K562 (cell line): ENCODE data around the gene HIVEP3. TPM values are rescaled to one million over a fixed set of nuclear protein-coding genes. Genes with fewer than 3 reads are reported as not detected.

ENCODE experiments used
- ATAC-seq: fragments of 200-7000 bp; cut with Tn5 transposase; 3 replicates; pipeline ENCODE4 v1.9.1; 2020; ENCODE audit warnings: moderate library complexity
- BruUV-seq: library from RNA; stranded (reverse); fragments of 400-500 nt; replicated peaks from 2 replicates; lab custom pipeline; 2021; lab: Mats Ljungman, UMichigan
- CTCF ChIA-PET: fragments of 300-600 bp; formaldehyde crosslinking; extraction: SDS; loops from one replicate; lab custom pipeline; 2021; ENCODE audit warnings: low intra/inter-chr PET ratio; lab: Yijun Ruan, JAX
- POLR2A ChIA-PET: fragments of 300-600, 350-650 bp; sonication (Branson Sonifier 250); formaldehyde crosslinking; extraction: SDS; loops from one replicate; lab custom pipeline; 2021; ENCODE audit warnings: antibody characterized with exemption, inconsistent platforms; lab: Yijun Ruan, JAX
- DNase-seq, 4 experiments: peaks; one replicate each; pipeline versions ENCODE4 v3.0.0 to v3.0.0-alpha.2; 2011 to 2018; ENCODE audit warnings: low spot score in 3 of 4, mixed read lengths in 3 of 4; ENCODE audit errors: extremely low read depth in 1 of 4
- FAIRE-seq: peaks from 2 replicates; lab custom pipeline; 2011; peaks lifted over from hg19 to GRCh38; lab: Jason Lieb, UNC
- H2AFZ ChIP-seq: 2 replicates; pipeline ENCODE4 v1.6.0; 2011; ENCODE audit warnings: low read depth, low read length, control low read depth, inconsistent platforms
- H3K27ac ChIP-seq: fragments of 200-600 bp; 3 replicates; pipeline ENCODE4 v1.8.0; 2011; ENCODE audit warnings: low read depth, mild to moderate bottlenecking, control low read depth, inconsistent platforms, low read length, moderate library complexity, mixed read lengths; ENCODE audit errors: extremely low read depth
- H3K27me3 ChIP-seq, 2 experiments: fragments of 300-600 bp in 1 of 2; 2 replicates in 1 of 2; 3 replicates in 1 of 2; pipeline versions ENCODE4 v1.6.0 to v1.8.0; 2011; ENCODE audit warnings: inconsistent platforms in 2 of 2, low read length in 2 of 2, mild to moderate bottlenecking in 1 of 2, mixed read lengths in 1 of 2, moderate library complexity in 1 of 2; ENCODE audit not compliant: control insufficient read depth in 2 of 2, insufficient read depth in 2 of 2
- H3K36me3 ChIP-seq: fragments of 300-600 bp; 3 replicates; pipeline ENCODE4 v1.8.0; 2011; ENCODE audit warnings: mild to moderate bottlenecking, low read length, inconsistent platforms; ENCODE audit not compliant: control insufficient read depth, insufficient read depth
- H3K4me1 ChIP-seq, 2 experiments: fragments of 200-600 bp in 1 of 2; replicated peaks in 1 of 2; 2 replicates in 1 of 2; 3 replicates in 1 of 2; pipeline versions ENCODE4 v1.5.1 to v1.8.0; 2011; ENCODE audit warnings: inconsistent platforms in 2 of 2, low read length in 2 of 2, mild to moderate bottlenecking in 1 of 2, mixed read lengths in 1 of 2, moderate library complexity in 1 of 2; ENCODE audit not compliant: control insufficient read depth in 2 of 2, insufficient read depth in 2 of 2
- H3K4me2 ChIP-seq: 2 replicates; pipeline ENCODE4 v1.6.1; 2011; ENCODE audit warnings: low read length, control low read depth, inconsistent platforms, mixed read lengths; ENCODE audit not compliant: insufficient read depth
- H3K4me3 ChIP-seq: fragments of 200-600 bp; sonication (generic), shearing (Covaris generic); 2 replicates; pipeline ENCODE4 v1.5.1; 2016; ENCODE audit warnings: control low read depth, inconsistent platforms
- H3K79me2 ChIP-seq: fragments of 200-600 bp; 3 replicates; pipeline ENCODE4 v1.8.0; 2011; ENCODE audit warnings: low read length, inconsistent platforms; ENCODE audit not compliant: control insufficient read depth, insufficient read depth
- H3K9ac ChIP-seq, 2 experiments: 2 replicates each; pipeline versions ENCODE4 v1.6.0 to v1.6.1; 2011; ENCODE audit warnings: low read depth in 2 of 2, low read length in 2 of 2, control low read depth in 1 of 2, inconsistent platforms in 1 of 2, mild to moderate bottlenecking in 1 of 2, mixed read lengths in 1 of 2; ENCODE audit not compliant: insufficient read depth in 1 of 2
- H3K9me1 ChIP-seq: one replicate; pipeline ENCODE4 v1.6.0; 2011; ENCODE audit warnings: inconsistent platforms, mild to moderate bottlenecking, low read length, moderate library complexity; ENCODE audit not compliant: control insufficient read depth, insufficient read depth
- H3K9me3 ChIP-seq: replicated peaks from 2 replicates; pipeline ENCODE4 v1.5.1; 2011; ENCODE audit warnings: low read depth, low read length, inconsistent platforms; ENCODE audit not compliant: control insufficient read depth, insufficient read depth
- H4K20me1 ChIP-seq: replicated peaks from 2 replicates; pipeline ENCODE4 v1.6.1; 2011; ENCODE audit warnings: low read length, inconsistent platforms, mixed read lengths; ENCODE audit not compliant: control insufficient read depth, insufficient read depth
- E4F1 ChIP-seq: fragments of 250-450 bp; sonication (Bioruptor Pico); IDR thresholded peaks from 2 replicates; pipeline ENCODE4 v1.5.0; 2021; ENCODE audit warnings: mild to moderate bottlenecking, borderline replicate concordance
- IRF1 ChIP-seq: sonication (generic); formaldehyde crosslinking; IDR thresholded peaks from 2 replicates; pipeline ENCODE4 v1.8.0; 2022; ENCODE audit warnings: missing genetic modification reagents, mild to moderate bottlenecking, borderline replicate concordance
- LCOR ChIP-seq: sonication (generic); formaldehyde crosslinking; IDR thresholded peaks from 2 replicates; pipeline ENCODE4 v1.8.0; 2022; ENCODE audit warnings: mild to moderate bottlenecking, missing genetic modification reagents
- NFE2L1 ChIP-seq: fragments of 450-650 bp; IDR thresholded peaks from 2 replicates; pipeline ENCODE4 v1.6.1; 2016; ENCODE audit warnings: missing genetic modification characterization, low read depth, mild to moderate bottlenecking, missing compliant biosample characterization, moderate library complexity, borderline replicate concordance
- NRF1 ChIP-seq, 2 experiments: fragments of 450-650 bp; IDR thresholded peaks in 1 of 2; conservative IDR thresholded peaks in 1 of 2; 2 replicates each; pipeline ENCODE4 v1.6.1; 2014; ENCODE audit warnings: mild to moderate bottlenecking in 2 of 2
- TBP ChIP-seq: optimal IDR thresholded peaks from 2 replicates; pipeline ENCODE3; 2011; ENCODE audit warnings: low read depth, low read length, improper control_type of control experiment
- ZNF311 ChIP-seq: fragments of 250-450 bp; sonication (Bioruptor Pico); IDR thresholded peaks from 2 replicates; pipeline ENCODE4 v1.4.0; 2020; ENCODE audit warnings: mild to moderate bottlenecking, moderate library complexity
- ZNF436 ChIP-seq: fragments of 250-450, 450-650 bp; sonication (Bioruptor Pico); formaldehyde crosslinking; IDR thresholded peaks from 2 replicates; pipeline ENCODE4 v1.7.0; 2020; ENCODE audit warnings: mild to moderate bottlenecking
- ZNF778 ChIP-seq: fragments of 450-650 bp; formaldehyde crosslinking; IDR thresholded peaks from 2 replicates; pipeline ENCODE4 v1.4.0; 2020; ENCODE audit warnings: mild to moderate bottlenecking, moderate library complexity
- ZSCAN32 ChIP-seq: fragments of 450-650 bp; formaldehyde crosslinking; IDR thresholded peaks from 2 replicates; pipeline ENCODE4 v1.4.0; 2020; ENCODE audit warnings: mild to moderate bottlenecking, moderate library complexity
- WGBS: fragments of 100-300 bp; shearing (Covaris generic); methylation state at CpG from one replicate; pipeline ENCODE4 v1.1.6; 2016; ENCODE audit warnings: low coverage, mixed read lengths; ENCODE audit not compliant: insufficient coverage; ENCODE audit errors: missing lambda C conversion rate; 5-methylcytosine and 5-hydroxymethylcytosine counted together
- in situ Hi-C: fragments of 300-500 bp; cut with MboI; formaldehyde crosslinking; loops from 4 replicates; pipeline ENCODE4 v1.15.0; 2018; ENCODE audit warnings: inconsistent platforms, mixed read lengths
- intact Hi-C: fragments of 100-400 bp; cut with micrococcal nuclease; formaldehyde crosslinking; loops from 2 replicates; pipeline ENCODE4 v1.14.2; 2022
- polyA plus RNA-seq, 8 experiments: library from polyadenylated mRNA; depleted of rRNA in 4 of 8; stranded (reverse) in 5 of 8; unstranded in 3 of 8; fragments of >200 nt; fragmentation: Nextera tagmentation in 2 of 8; fragmentation: Illumina TruSeq in 1 of 8; extraction: Ambion mirVana in 2 of 8; extraction: Trizol in 1 of 8; gene quantifications; 2 replicates each; pipeline versions ENCODE4 v1.2.1 to v1.2.3, GENCODE V29; 2011 to 2014; ENCODE audit warnings: inconsistent platforms in 1 of 8, missing spikeins in 1 of 8
- total RNA-seq, 7 experiments: library from RNA; depleted of rRNA in 6 of 7; stranded (reverse); fragments of >200 nt in 6 of 7; fragmentation: Illumina TruSeq in 2 of 7; extraction: Trizol in 2 of 7; gene quantifications; 2 replicates each; pipeline versions ENCODE4 v1.2.1 to v1.2.3, GENCODE V29; 2011 to 2021; ENCODE audit warnings: low replicate concordance in 1 of 7

HIVEP3 gene
- total and polyA plus RNA-seq, 9 of the 15 experiments (the other 6 are each of a cell fraction or from before 2014, with no cell fraction given) = 0.09 to 0.58 (median 0.34) TPM; not detected in 1

DNA sequence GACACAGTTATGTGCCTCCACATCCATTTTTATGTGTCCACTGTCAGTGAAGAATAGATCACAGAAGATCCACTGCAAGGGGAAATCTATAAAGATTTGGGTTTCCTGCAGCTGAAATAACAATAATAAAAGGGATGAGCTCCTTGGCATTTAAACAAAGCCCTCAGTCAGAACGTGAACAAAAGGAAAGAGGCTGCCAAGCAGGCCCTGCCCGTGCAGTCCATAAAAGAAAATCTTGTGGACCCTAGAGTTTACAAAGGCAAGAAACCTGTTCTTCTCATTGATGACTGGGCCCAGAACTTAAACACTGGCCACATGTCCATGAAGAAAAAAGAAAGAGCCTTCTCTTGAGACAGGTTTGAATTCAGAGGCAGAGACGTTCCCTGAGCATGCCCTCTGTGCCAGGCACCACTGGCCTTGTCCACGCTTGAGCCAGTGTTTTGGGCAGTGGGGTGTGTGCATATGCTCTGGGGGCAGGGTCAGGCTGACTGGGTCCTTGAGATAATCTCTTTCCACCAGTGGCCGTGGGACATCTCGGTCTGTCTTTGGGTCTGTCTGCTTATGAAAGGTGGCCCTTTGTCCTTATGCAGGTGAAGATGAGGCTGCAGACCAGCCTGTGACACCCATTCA, 142.7 kb downstream of the HIVEP3 start:
- ChIA-PET POLR2A (interaction anchor here (0.7 kb wide), 1 partner anchor 27 kb away, joined by 3 read pairs; no protein-coding TSS in a partner anchor), CTCF (no interaction called here)
- ATAC-seq (no peak), FAIRE-seq (no peak), DNase-seq (no peak)
- Histone ChIP-seq H3K79me2 (no peaks in the 10 kb centered on the region), H3K27ac (no peak overlapping the region), H3K4me1 (no peaks in the 10 kb centered on the region), H3K27me3 (peaks cover 9 to 31% of the 10 kb centered on the region in 2 experiments; a peak in 2 of 5 replicates), H3K9ac (no peak overlapping the region), H3K36me3 (no peaks in the 10 kb centered on the region), H3K9me3 (no peaks in the 10 kb centered on the region), H3K9me1 (no peaks in the 10 kb centered on the region), H4K20me1 (peaks cover 13% of the 10 kb centered on the region), H3K4me2 (no peak overlapping the region), H3K4me3 (no peak overlapping the region), H2AFZ (no peak overlapping the region)
- in situ Hi-C loops = no loop called here
- intact Hi-C loops = no loop called here
- under 1% methylated on average over 6 of the region's 6 CpGs for whole genome bisulfite sequencing
- TF ChIP-seq ZNF311 (no peak), TBP (no peak), ZNF436 (no peak)
- BruUV-seq = no TSS peak

DNA sequence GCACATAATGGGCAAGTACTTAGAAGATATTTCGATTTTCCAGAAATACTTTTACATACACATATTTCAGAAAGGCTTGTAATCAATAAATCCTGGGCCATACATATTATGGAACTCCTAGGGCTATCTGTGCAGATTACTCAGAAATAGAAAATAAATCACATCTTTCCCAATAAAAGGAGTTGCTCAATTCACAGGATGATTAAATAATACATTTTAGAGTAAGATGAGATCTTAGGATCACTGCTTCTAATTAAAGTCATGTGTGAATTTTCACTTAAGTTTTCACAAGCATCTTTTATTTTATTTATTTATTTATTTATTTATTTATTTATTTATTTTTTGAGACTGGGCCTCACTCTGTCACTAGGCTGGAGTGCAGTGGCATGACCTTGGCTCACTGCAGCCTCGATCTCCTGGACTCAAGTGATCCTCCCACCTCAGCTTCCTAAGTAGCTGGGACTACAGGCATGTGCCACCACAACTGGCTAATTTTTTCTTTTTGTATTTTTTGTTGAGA, 144.2 kb downstream of the HIVEP3 start:
- intact Hi-C loops = no loop called here
- ATAC-seq (no peak), FAIRE-seq (no peak)

More for the DNA sequence above, 144.2 kb downstream of the HIVEP3 start:
- H2AFZ ChIP-seq = no peak overlapping the region
- TF ChIP-seq LCOR (CRISPR knock-in tag) (no peak), E4F1 (CRISPR knock-in tag) (no peak), NFE2L1 (tag) (no peak), ZSCAN32 (CRISPR knock-in tag) (no peak), ZNF778 (CRISPR knock-in tag) (no peak), IRF1 (CRISPR knock-in tag) (no peak), NRF1 (conservative IDR thresholded peaks at IDR 0.05 in 1 of 2, IDR thresholded peaks at IDR 0.05 in 1 of 2) (no peak)
- H3K27me3 ChIP-seq = peaks cover 15 to 31% of the 10 kb centered on the region in 2 experiments; a peak in 2 of 5 replicates
- 0% methylated on average over 2 of the region's 2 CpGs for WGBS
- H3K79me2 ChIP-seq = no peaks in the 10 kb centered on the region
- peaks cover 8% of the 10 kb centered on the region; the same call in 1 of the 2 replicates for H4K20me1 ChIP-seq
- ChIA-PET CTCF (no interaction called here), POLR2A (interaction anchor here (1.2 kb wide), 1 partner anchor 156 kb away, joined by 4 read pairs; no protein-coding TSS in a partner anchor)
- no peaks in the 10 kb centered on the region for H3K4me1 ChIP-seq
- no peak overlapping the region for H3K27ac ChIP-seq
- H3K4me3 ChIP-seq = no peak overlapping the region
- no peaks in the 10 kb centered on the region for H3K9me3 ChIP-seq
- H3K4me2 ChIP-seq = no peak overlapping the region
- H3K36me3 ChIP-seq = no peaks in the 10 kb centered on the region
- H3K9ac ChIP-seq = no peak overlapping the region
- H3K9me1 ChIP-seq = no peaks in the 10 kb centered on the region
- no TSS peak for BruUV-seq
- no peak for DNase-seq
- in situ Hi-C loops = no loop called here
